ENCODE results near the gene PTAFR. TPM values are rescaled to one million over a fixed set of nuclear protein-coding genes. Genes with fewer than 3 reads are reported as not detected.

The PTAFR gene
- total and polyA plus RNA-seq, 11 donors = 0.42 to 23.5 (median 2.2) TPM

- Histone ChIP-seq H3K27ac (peak overlapping the region in 1 of 12 donors; percentile 70), H3K9me3 (no peaks in the 10 kb centered on the region), H3K36me3 (peaks cover 0 to 25% (median 0%) of the 10 kb centered on the region in 9 donors), H3K4me1 (peaks cover 0 to 64% (median 0%) of the 10 kb centered on the region in 12 donors), H3K27me3 (no peaks in the 10 kb centered on the region), H3K4me3 (no peak overlapping the region)
- 83 to 88% (median 87%) methylated on average over 9 of the region's 9 CpGs for WGBS, 4 donors
- intact Hi-C loops (cut with DNase I) = no loop called here
- DNase-seq (no peak), ATAC-seq (no peak)
- no peak for TF ChIP-seq POLR2A (IDR thresholded peaks at IDR 0.05)
- no peak for TF ChIP-seq CTCF (IDR thresholded peaks at IDR 0.05)
These were observed 22.4 kb downstream of the PTAFR start for GRCh38 chr1:28154078-28154594.

DNA sequence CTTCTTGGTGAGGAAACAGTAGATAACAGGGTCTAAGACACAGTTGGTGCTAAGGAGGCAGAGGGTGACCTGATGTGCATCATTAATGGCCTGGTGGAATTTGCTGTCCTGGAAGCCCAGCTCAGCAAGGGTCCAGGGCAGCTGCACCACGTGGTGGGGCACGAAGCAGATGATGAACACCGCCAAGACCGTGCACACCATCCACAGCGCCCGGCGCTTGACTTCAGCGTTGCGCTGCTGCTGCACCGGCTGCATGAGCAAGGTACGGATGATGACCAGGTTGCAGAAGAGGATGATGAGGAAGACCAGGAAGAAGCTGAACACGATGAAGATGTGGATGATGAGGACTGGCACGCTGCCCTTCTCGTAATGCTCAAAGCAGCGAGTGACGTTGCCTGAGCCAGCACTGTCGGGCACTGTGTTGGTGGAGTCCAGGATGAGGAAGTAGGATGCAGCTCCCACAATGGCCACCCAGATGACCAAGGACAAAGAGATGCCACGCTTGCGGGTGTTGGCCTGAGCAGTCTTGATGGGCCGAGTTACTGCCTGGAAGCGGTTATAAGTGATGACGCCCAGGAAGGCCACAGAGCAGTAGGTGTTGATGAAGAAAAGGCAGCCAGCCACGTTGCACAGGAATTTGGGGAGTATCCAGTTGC is 26.2 kb downstream of the PTAFR start:
- Histone ChIP-seq H3K4me1 (peaks cover 0 to 27% (median 0%) of the 10 kb centered on the region in 12 donors), H3K9me3 (no peaks in the 10 kb centered on the region), H3K36me3 (peaks cover 0 to 25% (median 0%) of the 10 kb centered on the region in 9 donors), H3K27ac (no peak overlapping the region), H3K27me3 (no peaks in the 10 kb centered on the region), H3K4me3 (no peak overlapping the region)
- intact Hi-C loops (cut with DNase I) = no loop called here
- no peak for TF ChIP-seq CTCF (IDR thresholded peaks at IDR 0.05)
- TF ChIP-seq POLR2A (IDR thresholded peaks at IDR 0.05) = no peak
- no peak for DNase-seq
- ATAC-seq = no peak
- WGBS, 4 donors = 92 to 94% (median 93%) methylated on average over 23 of the region's 23 CpGs

- WGBS, 4 donors = 78 to 100% (median 89%) methylated on average over 1 of the region's 1 CpG
- Histone ChIP-seq H3K4me1 (peaks cover 0 to 19% (median 0%) of the 10 kb centered on the region in 12 donors), H3K36me3 (peaks cover 0 to 24% (median 0%) of the 10 kb centered on the region in 9 donors), H3K27ac (no peak overlapping the region), H3K4me3 (no peak overlapping the region), H3K27me3 (no peaks in the 10 kb centered on the region), H3K9me3 (no peaks in the 10 kb centered on the region)
- TF ChIP-seq POLR2A (IDR thresholded peaks at IDR 0.05) (no peak), CTCF (IDR thresholded peaks at IDR 0.05) (no peak)
- ATAC-seq (no peak), DNase-seq (no peak)
- intact Hi-C loops (cut with DNase I) = no loop called here
These were observed 27.7 kb downstream of the PTAFR start for GRCh38 chr1:28148880-28149195.

DNA sequence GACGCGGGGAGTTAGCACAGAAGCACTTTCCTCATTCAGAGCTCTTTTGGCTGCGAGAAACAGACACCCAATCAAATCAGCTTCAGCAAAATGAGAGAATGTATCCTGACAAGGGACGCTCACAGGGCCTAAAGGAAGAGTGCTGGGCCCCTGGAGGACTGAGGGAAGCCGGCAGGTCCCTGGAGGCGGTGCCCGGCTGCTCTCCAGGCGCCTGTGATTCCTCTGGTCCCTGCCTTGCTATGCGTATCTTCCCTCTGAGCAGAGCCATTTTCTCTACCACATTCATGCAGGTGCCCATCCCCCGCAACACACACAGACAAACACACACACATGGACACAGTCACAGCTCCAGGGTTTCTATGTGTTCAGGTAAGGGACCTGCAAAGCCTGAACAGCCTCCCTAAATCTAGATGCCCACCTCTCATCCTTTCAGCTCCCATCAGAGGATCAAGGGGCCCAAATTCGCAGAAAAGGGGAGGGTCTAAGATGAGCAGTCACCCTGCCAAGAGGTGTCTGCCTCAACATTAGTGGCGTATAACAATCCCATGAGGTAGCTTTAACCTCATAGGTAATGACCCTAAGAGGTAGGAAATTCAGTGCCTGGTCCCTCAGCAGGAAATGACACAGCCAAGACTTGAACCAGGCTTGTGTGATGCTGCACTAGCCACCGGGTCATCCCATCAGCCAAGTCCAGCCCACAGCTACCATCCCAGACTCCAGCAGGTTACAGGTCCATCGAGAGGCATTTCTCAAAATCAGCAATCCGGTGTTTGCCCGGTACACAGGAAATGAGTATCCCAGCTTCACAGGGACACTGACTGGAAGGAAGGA is 29.0 kb downstream of the PTAFR start:
- Histone ChIP-seq H3K36me3 (peaks cover 0 to 24% (median 0%) of the 10 kb centered on the region in 9 donors), H3K4me3 (no peak overlapping the region), H3K27me3 (no peaks in the 10 kb centered on the region), H3K27ac (no peak overlapping the region), H3K4me1 (peaks cover 0 to 5% (median 0%) of the 10 kb centered on the region in 12 donors), H3K9me3 (no peaks in the 10 kb centered on the region)
- DNase-seq (no peak), ATAC-seq (no peak)
- TF ChIP-seq CTCF (IDR thresholded peaks at IDR 0.05) = no peak
- no peak for TF ChIP-seq POLR2A (IDR thresholded peaks at IDR 0.05)
- WGBS, 4 donors = 63 to 71% (median 71%) methylated on average over 14 to 16 of the region's 16 CpGs
- intact Hi-C loops (cut with DNase I) = no loop called here
